Esophagus (tissue), 2 donors: ENCODE results near the gene PRSS21. TPM values are rescaled to one million over a fixed set of nuclear protein-coding genes. Genes with fewer than 3 reads are reported as not detected.

Source experiments
- H3K27ac ChIP-seq, 2 donors: one replicate each; pipeline ENCODE4 v1.5.1; 2013; ENCODE audit warnings: low read depth in 2 of 2, mild to moderate bottlenecking in 2 of 2, inconsistent platforms in 1 of 2, low read length in 1 of 2, moderate library complexity in 1 of 2
- H3K27me3 ChIP-seq, 2 donors: one replicate each; pipeline ENCODE4 v1.6.1; 2013; ENCODE audit warnings: low read length in 2 of 2, control low read depth in 1 of 2, mild to moderate bottlenecking in 1 of 2; ENCODE audit not compliant: insufficient read depth in 2 of 2, control insufficient read depth in 1 of 2
- H3K36me3 ChIP-seq, 2 donors: one replicate each; pipeline ENCODE4 v1.6.1; 2013; ENCODE audit warnings: low read length in 1 of 2; ENCODE audit not compliant: control insufficient read depth in 2 of 2, insufficient read depth in 2 of 2
- H3K4me1 ChIP-seq, 2 donors: one replicate each; pipeline ENCODE4 v1.6.1; 2013; ENCODE audit warnings: low read length in 1 of 2; ENCODE audit not compliant: control insufficient read depth in 2 of 2, insufficient read depth in 2 of 2
- H3K4me3 ChIP-seq, 2 donors: one replicate each; pipeline ENCODE4 v1.5.1; 2013; ENCODE audit warnings: low read length in 2 of 2, mild to moderate bottlenecking in 2 of 2, low read depth in 1 of 2, moderate library complexity in 1 of 2
- H3K9me3 ChIP-seq, 2 donors: one replicate each; pipeline ENCODE4 v1.6.1; 2013; ENCODE audit warnings: mild to moderate bottlenecking in 2 of 2, low read depth in 1 of 2, low read length in 1 of 2, moderate library complexity in 1 of 2; ENCODE audit not compliant: control insufficient read depth in 2 of 2, insufficient read depth in 1 of 2
- WGBS, 2 donors: extraction: QIAGEN DNeasy Blood & Tissue Kit; methylation state at CpG; one replicate each; pipeline ENCODE4 v1.1.7; 2013; 5-methylcytosine and 5-hydroxymethylcytosine counted together
- polyA plus RNA-seq, 2 donors: library from polyadenylated mRNA; stranded (reverse); fragments of 200-250 nt; gene quantifications; one replicate each; pipeline ENCODE4 v1.2.3, GENCODE V29; 2013
- donor health status: healthy with polysubstance abuse.
- donor health status: Bipolar disorder and iron deficiency.

The PRSS21 gene
- polyA plus RNA-seq, 2 donors = 0.86 to 1.8 TPM

DNA sequence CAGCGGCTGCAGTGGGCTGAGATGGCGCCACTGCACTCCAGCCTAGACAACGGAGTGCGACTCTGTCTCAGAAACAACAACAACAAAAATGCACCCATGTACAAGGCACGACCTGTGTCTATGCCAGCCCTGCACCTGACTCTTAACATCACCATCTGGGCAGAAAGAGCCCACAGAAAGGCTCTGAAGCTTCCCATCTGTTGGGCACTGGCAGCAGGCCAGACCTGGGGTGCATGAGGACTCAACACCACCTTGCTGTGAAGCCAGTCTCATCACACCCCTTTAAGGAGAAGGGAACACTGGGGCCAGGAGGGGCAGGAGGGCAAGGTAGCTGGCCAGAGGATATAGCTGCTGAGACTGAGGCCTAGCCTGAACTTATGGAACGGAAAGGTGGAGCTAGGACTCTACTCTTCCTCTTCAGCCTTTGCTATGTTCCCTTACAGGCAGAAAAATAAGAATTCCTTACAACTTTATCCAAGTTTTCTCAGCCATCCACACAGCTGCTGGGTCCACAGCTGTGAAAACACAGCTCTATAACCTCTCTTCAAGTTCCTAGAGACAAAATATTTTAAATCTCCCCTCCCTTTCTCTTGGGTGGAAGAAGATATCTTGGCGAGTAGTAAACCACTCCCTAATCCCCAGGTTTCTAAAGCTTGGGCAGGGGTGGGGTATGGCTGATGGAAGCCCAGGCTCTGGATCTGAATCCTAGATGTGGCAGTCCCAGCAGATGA lies 42.7 kb upstream of the PRSS21 start:
- H3K36me3 ChIP-seq = peaks cover 20 to 44% of the 10 kb centered on the region in 2 donors
- H3K27me3 ChIP-seq = no peaks in the 10 kb centered on the region
- H3K4me1 ChIP-seq = peaks cover 9 to 15% of the 10 kb centered on the region in 2 donors
- no peak overlapping the region for H3K4me3 ChIP-seq
- H3K27ac ChIP-seq = no peak overlapping the region
- no peaks in the 10 kb centered on the region for H3K9me3 ChIP-seq
- WGBS, 2 donors = 70 to 73% methylated on average over 7 of the region's 7 CpGs

GRCh38 chr16:2775131-2775716 lies 41.8 kb upstream of the PRSS21 start:
- no peak overlapping the region for H3K4me3 ChIP-seq
- H3K27me3 ChIP-seq = no peaks in the 10 kb centered on the region
- H3K9me3 ChIP-seq = no peaks in the 10 kb centered on the region
- peaks cover 7 to 9% of the 10 kb centered on the region in 2 donors for H3K4me1 ChIP-seq
- H3K27ac ChIP-seq = no peak overlapping the region
- 71 to 74% methylated on average over 7 of the region's 7 CpGs for WGBS, 2 donors
- H3K36me3 ChIP-seq = peaks cover 19 to 35% of the 10 kb centered on the region in 2 donors

GRCh38 chr16:2775765-2776499 lies 41.1 kb upstream of the PRSS21 start:
- Histone ChIP-seq H3K27ac (peak overlapping the region in 1 of 2 donors; percentile 9), H3K4me3 (peak overlapping the region; percentile 59 to 95), H3K36me3 (peaks cover 12 to 28% of the 10 kb centered on the region in 2 donors), H3K4me1 (peaks cover 7% of the 10 kb centered on the region in 2 donors), H3K27me3 (no peaks in the 10 kb centered on the region), H3K9me3 (no peaks in the 10 kb centered on the region)
- 37 to 43% methylated on average over 11 of the region's 11 CpGs for WGBS, 2 donors

GRCh38 chr16:2776500-2777139 lies 40.4 kb upstream of the PRSS21 start:
- peaks cover 7% of the 10 kb centered on the region in 2 donors for H3K4me1 ChIP-seq
- H3K27me3 ChIP-seq = no peaks in the 10 kb centered on the region
- no peaks in the 10 kb centered on the region for H3K9me3 ChIP-seq
- H3K27ac ChIP-seq = peak overlapping the region; percentile 51 to 99
- WGBS, 2 donors = 0% methylated on average over 70 to 72 of the region's 72 CpGs
- peaks cover 5 to 24% of the 10 kb centered on the region in 2 donors for H3K36me3 ChIP-seq
- H3K4me3 ChIP-seq = peak overlapping the region; percentile 59 to 95

DNA sequence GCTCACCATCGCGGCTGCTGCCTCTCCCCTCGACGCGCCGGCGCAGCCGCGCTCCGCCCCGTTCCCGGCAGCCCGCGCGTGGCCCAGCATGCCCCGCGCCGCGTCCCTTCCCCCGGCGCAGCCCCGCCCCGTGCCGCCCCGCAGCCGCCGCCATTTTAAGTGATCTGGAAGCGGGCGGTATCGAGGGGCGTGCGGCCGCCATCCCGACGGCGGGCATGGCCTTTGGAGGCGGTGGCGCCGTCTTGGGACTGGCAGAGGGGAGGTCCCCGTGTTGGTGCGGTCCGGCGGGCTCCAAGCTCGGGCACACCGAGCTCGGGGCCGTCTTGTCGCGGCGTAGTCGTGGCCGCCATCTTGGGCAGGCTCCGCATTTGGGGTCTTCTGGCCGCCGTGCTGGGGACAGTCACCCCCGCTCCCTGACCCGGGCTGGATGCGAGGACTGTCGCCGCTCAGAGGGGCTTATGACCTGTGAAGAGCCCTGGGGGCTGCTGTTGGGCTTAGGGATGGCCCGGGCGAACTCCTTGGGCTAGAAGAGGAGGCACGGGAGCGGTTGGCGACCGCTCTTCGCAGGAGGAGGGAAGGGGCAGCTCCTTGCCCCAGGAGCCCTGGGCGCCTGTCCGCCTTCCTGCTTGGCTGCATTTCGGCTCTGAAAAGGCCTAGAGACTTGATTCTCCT lies 39.7 kb upstream of the PRSS21 start, which contains the start of gene ELOB:
Gene ELOB (minus strand): TSS at position 50 of the 672 bp plus-strand sequence. CDS start 41 bp downstream, at position 9.
- H3K4me1 ChIP-seq = peaks cover 7% of the 10 kb centered on the region in 2 donors
- 1% methylated on average over 55 to 70 of the region's 70 CpGs for WGBS, 2 donors

DNA sequence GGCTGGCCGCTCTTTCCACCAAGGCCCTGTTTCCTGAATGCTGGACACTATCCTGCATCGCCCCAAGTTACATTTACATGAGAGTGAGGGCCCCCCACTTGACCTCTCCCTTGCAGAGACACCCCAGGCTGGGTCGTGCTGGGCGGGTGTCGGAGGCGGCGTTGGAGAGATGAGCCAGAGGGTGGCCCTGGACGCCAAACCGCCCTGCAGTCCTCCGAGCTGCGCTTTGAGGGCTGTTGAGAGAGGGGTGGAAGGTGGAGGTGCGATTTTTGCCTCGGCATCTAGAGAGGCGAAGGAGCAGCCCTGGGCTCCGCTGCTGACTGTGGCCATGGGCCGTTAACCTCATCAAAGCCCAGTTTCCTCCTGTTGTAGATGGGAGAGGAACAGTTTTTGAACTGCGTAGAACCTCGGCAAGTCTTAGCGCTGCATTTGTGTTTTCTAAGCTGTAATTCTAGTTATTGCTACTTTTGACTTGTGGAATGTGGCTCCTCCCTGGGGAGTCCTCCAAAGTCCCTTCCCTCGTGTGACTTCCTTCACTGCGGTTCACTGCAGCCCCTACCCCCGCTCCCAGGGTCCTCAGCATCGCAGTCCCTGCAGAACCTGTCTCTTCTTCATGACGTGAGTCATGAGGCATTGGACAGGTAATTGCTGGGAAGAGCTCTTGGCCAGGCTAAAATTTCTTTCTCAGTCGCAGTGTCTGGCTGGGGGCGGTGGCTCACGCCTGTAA lies 39.0 kb upstream of the PRSS21 start:
- H3K36me3 ChIP-seq = peaks cover 0 to 14% of the 10 kb centered on the region in 2 donors
- peak overlapping the region; percentile 98 to 99 for H3K27ac ChIP-seq
- H3K9me3 ChIP-seq = no peaks in the 10 kb centered on the region
- no peaks in the 10 kb centered on the region for H3K27me3 ChIP-seq
- peaks cover 7% of the 10 kb centered on the region in 2 donors for H3K4me1 ChIP-seq
- peak overlapping the region; percentile 59 to 79 for H3K4me3 ChIP-seq
- WGBS, 2 donors = 8 to 9% methylated on average over 27 of the region's 27 CpGs

More for the DNA sequence above, 39.7 kb upstream of the PRSS21 start, which contains the start of gene ELOB:
- Histone ChIP-seq H3K4me3 (peak within 1 kb of the TSS; percentile 59 to 95), H3K27me3 (no peaks in the 10 kb centered on the region), H3K9me3 (no peaks in the 10 kb centered on the region), H3K27ac (peak within 1 kb of the TSS; percentile 98 to 99), H3K36me3 (peaks cover 0 to 18% of the 10 kb centered on the region in 2 donors)

DNA sequence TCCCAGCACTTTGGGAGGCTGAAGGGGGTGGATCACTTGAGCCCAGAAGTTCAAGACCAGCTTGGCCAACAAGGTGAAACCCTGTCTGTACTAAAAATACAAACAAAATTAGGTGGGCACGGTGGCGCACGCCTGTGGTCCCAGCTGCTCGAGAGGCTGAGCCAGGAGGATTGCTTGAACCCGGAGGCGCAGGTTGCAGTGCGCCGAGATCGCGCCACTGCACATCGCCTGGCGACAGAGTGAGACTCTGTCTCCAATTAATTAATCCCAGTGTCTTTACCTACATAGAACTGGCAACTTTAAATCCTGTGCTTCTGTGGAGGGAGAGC lies 38.4 kb upstream of the PRSS21 start:
- H3K27ac ChIP-seq = peak overlapping the region; percentile 98 to 99
- no peaks in the 10 kb centered on the region for H3K9me3 ChIP-seq
- H3K27me3 ChIP-seq = no peaks in the 10 kb centered on the region
- peak overlapping the region in 1 of 2 donors; percentile 59 for H3K4me3 ChIP-seq
- peaks cover 0 to 9% of the 10 kb centered on the region in 2 donors for H3K36me3 ChIP-seq
- H3K4me1 ChIP-seq = peaks cover 7% of the 10 kb centered on the region in 2 donors
- WGBS, 2 donors = 94 to 96% methylated on average over 12 of the region's 12 CpGs

GRCh38 chr16:2779151-2779920 lies 37.7 kb upstream of the PRSS21 start:
- peaks cover 0 to 3% of the 10 kb centered on the region in 2 donors for H3K36me3 ChIP-seq
- no peak overlapping the region for H3K4me3 ChIP-seq
- H3K27me3 ChIP-seq = no peaks in the 10 kb centered on the region
- H3K9me3 ChIP-seq = no peaks in the 10 kb centered on the region
- H3K27ac ChIP-seq = no peak overlapping the region
- peaks cover 7% of the 10 kb centered on the region in 2 donors for H3K4me1 ChIP-seq
- 88 to 91% methylated on average over 23 of the region's 23 CpGs for WGBS, 2 donors
